Gastroesophageal sphincter (tissue), 4 donors: Measurements from ENCODE around the gene TMCO4. TPM values are rescaled to one million over a fixed set of nuclear protein-coding genes. Genes with fewer than 3 reads are reported as not detected.

ENCODE experiments used
- ATAC-seq: fragments of 150-250 bp; one replicate; pipeline ENCODE4 v1.9.1; 2016; ENCODE audit warnings: mild to moderate bottlenecking, moderate library complexity
- H3K27ac ChIP-seq, 4 donors: fragments of 200-600 bp; sonication (generic) in 3 of 4; 1 replicate in 3 of 4; 2 replicates in 1 of 4; pipeline ENCODE4 v1.5.1; 2016 to 2019
- H3K27me3 ChIP-seq: fragments of 200-600 bp; sonication (generic); one replicate; pipeline ENCODE4 v1.5.1; 2019
- H3K36me3 ChIP-seq, 2 donors: fragments of 200-600 bp; sonication (generic); one replicate each; pipeline ENCODE4 v1.5.1; 2019; ENCODE audit warnings: control low read depth in 1 of 2
- H3K4me1 ChIP-seq, 3 donors: fragments of 200-600 bp; sonication (generic); 1 replicate in 2 of 3; 2 replicates in 1 of 3; pipeline ENCODE4 v1.5.1; 2016 to 2019; ENCODE audit warnings: control low read depth in 2 of 3
- H3K4me3 ChIP-seq, 2 donors: fragments of 200-600 bp; sonication (generic); one replicate each; pipeline ENCODE4 v1.5.1; 2019; ENCODE audit warnings: mild to moderate bottlenecking in 1 of 2, moderate library complexity in 1 of 2
- H3K9me3 ChIP-seq, 3 donors: fragments of 200-600 bp; sonication (generic); one replicate each; pipeline ENCODE4 v1.5.1; 2017 to 2019; ENCODE audit warnings: control low read depth in 2 of 3
- EP300 ChIP-seq: sonication (generic); formaldehyde crosslinking; IDR thresholded peaks from one replicate; pipeline ENCODE4 v1.6.1; 2017; ENCODE audit warnings: antibody characterized with exemption, mild to moderate bottlenecking
- POLR2A ChIP-seq, 2 donors: fragments of 450-650 bp; IDR thresholded peaks; one replicate each; pipeline ENCODE4 v1.6.1; 2017; ENCODE audit warnings: antibody characterized with exemption in 2 of 2, mild to moderate bottlenecking in 2 of 2, moderate library complexity in 1 of 2
- POLR2AphosphoS5 ChIP-seq: sonication (generic); formaldehyde crosslinking; IDR thresholded peaks from one replicate; pipeline ENCODE4 v1.6.1; 2017; ENCODE audit warnings: antibody characterized with exemption
- WGBS, 2 donors: methylation state at CpG; one replicate each; pipeline ENCODE4 v1.1.5; 2018; ENCODE audit warnings: low coverage in 1 of 2; 5-methylcytosine and 5-hydroxymethylcytosine counted together
- total RNA-seq, 4 donors: library from RNA; depleted of rRNA; stranded (reverse); fragments of >200 nt; gene quantifications; one replicate each; pipeline ENCODE4 v1.1.0, GENCODE V29; 2016
- TF ChIP-seq, protein P1 (sequence below), 4 experiments: fragments of 200-600 bp in 2 of 4; fragments of 450-650 bp in 2 of 4; sonication (generic) in 1 of 4; IDR thresholded peaks; one replicate each; pipeline ENCODE4 v1.5.1; 2017 to 2019; ENCODE audit warnings: antibody characterized with exemption in 4 of 4, mild to moderate bottlenecking in 2 of 4, moderate library complexity in 2 of 4

TMCO4 gene
- total RNA-seq, 4 donors from 2014 or later: 18.1 to 36.9 (median 24.5) TPM

DNA sequence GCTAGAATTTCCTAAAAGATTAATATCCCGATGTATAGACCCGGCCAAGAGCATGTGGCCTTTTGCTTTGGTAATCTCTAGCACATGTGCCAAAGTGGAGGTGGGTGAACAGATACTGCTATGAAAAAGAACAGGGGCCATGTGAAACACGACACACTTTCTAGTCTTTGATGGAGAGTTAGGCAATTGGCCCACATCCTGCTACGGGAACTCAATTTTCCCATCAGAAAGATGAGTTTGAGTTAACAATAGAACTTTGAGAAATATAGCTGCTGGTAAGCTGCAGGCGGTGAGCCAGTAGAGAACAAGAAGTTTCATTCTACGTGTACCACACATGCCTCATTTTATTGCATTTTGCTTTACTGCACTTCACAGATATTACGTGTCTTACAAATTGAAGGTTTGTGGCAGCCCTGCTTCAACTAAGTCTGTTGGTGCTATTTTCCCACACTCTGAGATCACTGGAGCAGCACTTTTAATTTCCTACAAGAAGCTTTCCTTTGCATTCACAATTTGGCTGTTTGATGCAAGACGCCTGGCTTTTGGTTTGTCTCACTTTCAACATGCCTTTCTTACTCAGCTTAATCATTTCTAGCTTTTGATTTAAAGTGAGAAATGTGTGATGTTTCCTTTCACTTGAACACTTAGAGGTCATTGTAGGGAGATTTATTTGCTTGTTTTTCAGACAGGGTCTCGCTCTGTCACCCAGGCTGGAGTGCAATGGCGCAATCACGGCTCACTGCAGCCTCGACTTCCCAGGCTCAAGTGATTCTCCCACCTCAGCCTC, 88.7 kb downstream of the TMCO4 start:
- Histone ChIP-seq H3K27me3 (no peaks in the 10 kb centered on the region), H3K4me1 (peaks cover 0 to 20% (median 0%) of the 10 kb centered on the region in 3 donors), H3K36me3 (peaks cover 0 to 32% of the 10 kb centered on the region in 2 donors), H3K9me3 (no peaks in the 10 kb centered on the region), H3K27ac (no peak overlapping the region), H3K4me3 (no peak overlapping the region)
- 86 to 89% methylated on average over 12 of the region's 12 CpGs for WGBS, 2 donors
- TF ChIP-seq EP300 (no peak), POLR2A (IDR thresholded peaks at IDR 0.05) (no peak), POLR2AphosphoS5 (no peak)
- TF ChIP-seq, protein P1, sequence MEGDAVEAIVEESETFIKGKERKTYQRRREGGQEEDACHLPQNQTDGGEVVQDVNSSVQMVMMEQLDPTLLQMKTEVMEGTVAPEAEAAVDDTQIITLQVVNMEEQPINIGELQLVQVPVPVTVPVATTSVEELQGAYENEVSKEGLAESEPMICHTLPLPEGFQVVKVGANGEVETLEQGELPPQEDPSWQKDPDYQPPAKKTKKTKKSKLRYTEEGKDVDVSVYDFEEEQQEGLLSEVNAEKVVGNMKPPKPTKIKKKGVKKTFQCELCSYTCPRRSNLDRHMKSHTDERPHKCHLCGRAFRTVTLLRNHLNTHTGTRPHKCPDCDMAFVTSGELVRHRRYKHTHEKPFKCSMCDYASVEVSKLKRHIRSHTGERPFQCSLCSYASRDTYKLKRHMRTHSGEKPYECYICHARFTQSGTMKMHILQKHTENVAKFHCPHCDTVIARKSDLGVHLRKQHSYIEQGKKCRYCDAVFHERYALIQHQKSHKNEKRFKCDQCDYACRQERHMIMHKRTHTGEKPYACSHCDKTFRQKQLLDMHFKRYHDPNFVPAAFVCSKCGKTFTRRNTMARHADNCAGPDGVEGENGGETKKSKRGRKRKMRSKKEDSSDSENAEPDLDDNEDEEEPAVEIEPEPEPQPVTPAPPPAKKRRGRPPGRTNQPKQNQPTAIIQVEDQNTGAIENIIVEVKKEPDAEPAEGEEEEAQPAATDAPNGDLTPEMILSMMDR (IDR thresholded peaks at IDR 0.05): no peak
- no peak for ATAC-seq

- Histone ChIP-seq H3K4me1 (peaks cover 0 to 25% (median 0%) of the 10 kb centered on the region in 3 donors), H3K27ac (no peak overlapping the region), H3K36me3 (peaks cover 0 to 32% of the 10 kb centered on the region in 2 donors), H3K27me3 (no peaks in the 10 kb centered on the region), H3K4me3 (no peak overlapping the region), H3K9me3 (no peaks in the 10 kb centered on the region)
- WGBS, 2 donors: 75 to 87% methylated on average over 3 of the region's 4 CpGs
- no peak for ATAC-seq
- TF ChIP-seq, protein P1 (IDR thresholded peaks at IDR 0.05): no peak
- TF ChIP-seq POLR2A (IDR thresholded peaks at IDR 0.05): no peak
- TF ChIP-seq EP300: no peak
- TF ChIP-seq POLR2AphosphoS5: no peak
These were observed 90.4 kb downstream of the TMCO4 start for GRCh38 chr1:19709260-19709793.

- 70 to 94% methylated on average over 2 to 6 of the region's 8 CpGs for WGBS, 2 donors
- H3K9me3 ChIP-seq: no peaks in the 10 kb centered on the region
These were observed 91.1 kb downstream of the TMCO4 start for GRCh38 chr1:19708567-19709110.

DNA sequence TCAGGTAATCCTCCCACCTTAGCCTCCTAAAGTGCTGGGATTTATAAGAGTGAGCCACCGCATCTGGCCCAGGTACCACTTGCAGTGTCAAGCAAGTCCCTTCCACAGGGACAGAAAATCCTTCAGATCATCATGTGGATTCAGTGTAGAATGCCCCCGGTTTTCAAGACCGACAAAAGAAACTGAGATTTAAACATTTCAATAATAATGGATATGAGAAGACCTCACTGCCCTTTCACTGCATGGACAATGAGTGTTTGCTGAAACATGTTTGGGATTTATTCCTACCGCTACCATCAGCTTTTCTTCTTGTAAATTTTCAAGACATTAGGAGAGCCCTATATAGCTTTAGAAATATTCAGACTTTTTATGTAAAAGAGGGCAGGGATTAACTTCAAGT, 93.6 kb downstream of the TMCO4 start:
- ATAC-seq: no peak
- Histone ChIP-seq H3K27ac (peak overlapping the region in 1 of 4 donors; percentile 24), H3K4me1 (peaks cover 0 to 28% (median 0%) of the 10 kb centered on the region in 3 donors), H3K4me3 (no peak overlapping the region), H3K27me3 (no peaks in the 10 kb centered on the region), H3K9me3 (no peaks in the 10 kb centered on the region), H3K36me3 (peaks cover 0 to 24% of the 10 kb centered on the region in 2 donors)
- 58 to 69% methylated on average over 2 to 3 of the region's 4 CpGs for WGBS, 2 donors
- TF ChIP-seq EP300 (no peak), POLR2A (IDR thresholded peaks at IDR 0.05) (no peak), POLR2AphosphoS5 (no peak)
- TF ChIP-seq, protein P1 (IDR thresholded peaks at IDR 0.05): no peak

More at GRCh38 chr1:19708567-19709110, 91.1 kb downstream of the TMCO4 start:
- no peak for TF ChIP-seq POLR2AphosphoS5
- no peak for TF ChIP-seq POLR2A (IDR thresholded peaks at IDR 0.05)
- TF ChIP-seq, protein P1 (IDR thresholded peaks at IDR 0.05): no peak
- TF ChIP-seq EP300: no peak
- ATAC-seq: no peak
- Histone ChIP-seq H3K4me1 (peaks cover 0 to 28% (median 0%) of the 10 kb centered on the region in 3 donors), H3K36me3 (peaks cover 0 to 32% of the 10 kb centered on the region in 2 donors), H3K27ac (no peak overlapping the region), H3K27me3 (no peaks in the 10 kb centered on the region), H3K4me3 (no peak overlapping the region)
